Retinal pigment epithelial cell (primary cell): ENCODE results near the gene EPHB1.

Source experiments
- DNase-seq: peaks from one replicate; pipeline ENCODE4 v3.0.0-alpha.2; 2010; ENCODE audit warnings: low read depth
- H3K4me3 ChIP-seq: 2 replicates; pipeline ENCODE4 v1.5.1; 2011; ENCODE audit warnings: mild to moderate bottlenecking, low read length, control low read depth, moderate library complexity
- TF ChIP-seq, protein P1 (sequence below): conservative IDR thresholded peaks from 2 replicates; pipeline ENCODE4 v1.5.1; 2011; ENCODE audit warnings: low read depth, low read length, control low read depth, inconsistent platforms

Gene EPHB1

DNA sequence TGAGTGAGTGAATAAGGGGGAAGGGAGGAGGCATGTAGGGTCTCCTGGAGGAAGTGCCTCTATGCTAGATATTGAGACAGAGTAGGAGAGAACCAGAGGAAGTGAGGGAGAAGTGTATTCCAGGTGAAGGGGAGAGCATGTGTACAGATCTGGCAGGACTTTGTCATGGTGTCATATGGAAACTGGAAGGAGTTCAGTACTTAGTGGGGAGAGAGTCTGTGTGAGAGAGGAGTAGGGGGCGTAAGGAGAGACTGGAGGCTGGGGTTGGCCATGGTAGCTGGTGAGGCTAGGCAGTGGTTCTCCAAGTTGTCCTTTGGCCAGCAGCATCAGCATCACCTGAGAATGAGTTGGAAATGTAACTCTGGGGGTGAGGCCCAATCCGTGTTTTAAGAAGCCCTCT is 29.6 kb upstream of the EPHB1 start:
- TF ChIP-seq, protein P1, sequence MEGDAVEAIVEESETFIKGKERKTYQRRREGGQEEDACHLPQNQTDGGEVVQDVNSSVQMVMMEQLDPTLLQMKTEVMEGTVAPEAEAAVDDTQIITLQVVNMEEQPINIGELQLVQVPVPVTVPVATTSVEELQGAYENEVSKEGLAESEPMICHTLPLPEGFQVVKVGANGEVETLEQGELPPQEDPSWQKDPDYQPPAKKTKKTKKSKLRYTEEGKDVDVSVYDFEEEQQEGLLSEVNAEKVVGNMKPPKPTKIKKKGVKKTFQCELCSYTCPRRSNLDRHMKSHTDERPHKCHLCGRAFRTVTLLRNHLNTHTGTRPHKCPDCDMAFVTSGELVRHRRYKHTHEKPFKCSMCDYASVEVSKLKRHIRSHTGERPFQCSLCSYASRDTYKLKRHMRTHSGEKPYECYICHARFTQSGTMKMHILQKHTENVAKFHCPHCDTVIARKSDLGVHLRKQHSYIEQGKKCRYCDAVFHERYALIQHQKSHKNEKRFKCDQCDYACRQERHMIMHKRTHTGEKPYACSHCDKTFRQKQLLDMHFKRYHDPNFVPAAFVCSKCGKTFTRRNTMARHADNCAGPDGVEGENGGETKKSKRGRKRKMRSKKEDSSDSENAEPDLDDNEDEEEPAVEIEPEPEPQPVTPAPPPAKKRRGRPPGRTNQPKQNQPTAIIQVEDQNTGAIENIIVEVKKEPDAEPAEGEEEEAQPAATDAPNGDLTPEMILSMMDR, result no peak
- H3K4me3 ChIP-seq, result no peak overlapping the region
- DNase-seq, result no peak

DNA sequence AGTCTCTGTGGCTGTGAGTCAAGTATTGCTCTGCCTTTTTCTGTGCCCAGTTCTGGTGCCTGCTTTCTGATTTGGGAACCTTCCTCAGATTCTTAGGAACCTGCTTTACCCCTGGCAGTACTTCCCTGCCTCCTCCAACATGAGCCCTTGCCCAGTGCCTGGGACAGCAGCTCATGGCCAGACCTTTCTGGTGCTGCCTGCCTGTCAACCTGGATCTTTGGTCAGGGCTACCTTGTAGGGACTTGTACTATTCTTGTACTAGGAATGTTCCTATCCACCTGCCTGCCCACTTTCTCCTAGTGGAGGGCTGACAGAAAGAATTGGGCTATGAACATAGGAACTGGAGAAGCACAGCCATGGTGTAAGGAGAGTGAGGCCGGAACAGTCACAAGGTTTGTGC is 28.8 kb upstream of the EPHB1 start:
- no peak overlapping the region for H3K4me3 ChIP-seq
- TF ChIP-seq, protein P1, result no peak
- DNase-seq, result no peak

DNA sequence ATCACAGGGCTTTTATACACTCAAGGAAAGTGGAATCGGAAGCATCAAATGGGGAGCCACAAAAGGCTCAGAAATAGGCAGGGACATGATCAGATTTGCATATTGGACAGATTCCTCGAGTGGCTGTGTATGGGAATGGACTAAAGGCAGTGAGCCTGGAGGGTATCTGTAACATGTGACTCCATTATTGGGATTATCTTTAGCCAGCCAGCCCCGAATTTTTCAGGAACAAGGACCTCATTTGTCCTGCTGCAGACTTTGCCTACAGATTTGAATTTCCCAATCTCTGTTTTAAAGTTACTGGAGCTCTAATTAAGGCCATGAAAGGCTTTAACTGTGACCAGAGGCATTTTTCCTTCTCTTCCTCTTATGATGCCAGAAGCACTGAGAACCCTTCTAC is 26.9 kb upstream of the EPHB1 start:
- no peak overlapping the region for H3K4me3 ChIP-seq
- DNase-seq, result no peak
- TF ChIP-seq, protein P1, result no peak

DNA sequence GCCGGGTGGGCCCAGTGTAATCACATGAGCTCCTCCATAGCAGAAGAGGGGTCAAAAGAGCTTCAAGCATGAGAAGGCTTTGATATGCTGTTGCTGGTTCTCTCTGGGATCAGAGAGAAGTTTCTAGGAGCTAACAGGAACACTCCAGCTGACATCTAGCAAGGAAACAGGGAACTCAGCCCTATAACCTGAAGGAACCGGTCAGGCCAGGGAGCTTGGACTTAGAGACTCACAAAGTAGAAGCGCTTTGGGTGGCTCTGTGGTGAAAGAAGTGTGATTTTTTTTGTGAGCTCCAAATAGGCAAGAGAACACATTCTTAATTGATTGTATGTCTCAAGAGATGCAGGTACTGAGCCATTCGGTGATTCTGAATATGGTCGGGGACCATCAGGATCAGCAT is 26.2 kb upstream of the EPHB1 start:
- no peak for DNase-seq
- H3K4me3 ChIP-seq, result no peak overlapping the region
- TF ChIP-seq, protein P1, result no peak

DNA sequence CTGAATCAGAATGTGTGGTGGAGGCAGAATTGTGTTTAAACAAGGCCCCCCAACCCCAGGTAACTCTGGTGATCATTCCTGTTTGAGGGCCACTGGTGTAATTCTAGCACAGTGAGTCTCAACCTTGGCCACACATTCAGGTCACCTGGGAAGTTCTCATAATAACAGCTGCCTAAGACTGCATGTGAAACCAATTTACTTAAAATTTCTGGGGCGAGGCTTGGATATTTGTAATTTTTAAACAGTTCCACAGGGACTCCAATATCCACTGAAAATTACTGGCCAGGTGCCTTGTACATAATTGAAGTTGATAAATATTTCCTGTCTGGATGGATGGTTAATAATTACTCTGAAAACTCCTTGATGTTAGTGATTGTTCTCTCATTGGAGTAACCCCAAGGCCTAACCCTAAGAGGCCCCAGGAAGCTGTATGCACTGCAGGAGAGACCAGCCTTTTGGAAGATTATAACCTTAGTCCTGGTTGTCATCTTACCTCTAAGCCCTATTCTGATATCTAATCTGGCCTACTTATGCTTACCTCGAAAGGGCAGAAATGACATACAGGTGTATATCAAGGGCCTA is 25.7 kb upstream of the EPHB1 start:
- no peak overlapping the region for H3K4me3 ChIP-seq
- TF ChIP-seq, protein P1, result no peak
- DNase-seq, result no peak

DNA sequence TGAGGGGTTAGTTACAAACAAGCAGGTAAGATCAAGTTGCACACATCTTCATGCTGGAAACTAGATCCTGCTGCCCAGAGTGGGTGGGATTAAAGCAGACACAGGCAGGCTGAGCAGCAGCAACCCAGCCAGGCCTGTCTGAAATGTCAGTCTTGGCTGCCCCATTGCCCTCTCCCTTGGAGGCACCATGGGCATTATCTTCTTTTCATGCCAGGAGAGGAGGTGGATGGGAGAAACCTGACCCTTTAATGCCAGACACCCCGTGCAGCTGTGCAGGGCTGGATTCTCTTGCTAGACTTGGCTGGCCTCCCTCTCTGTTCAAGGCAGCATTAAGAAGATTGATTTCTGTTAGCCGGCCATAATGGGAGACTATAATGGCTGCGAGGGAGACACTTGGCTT is 23.0 kb upstream of the EPHB1 start:
- H3K4me3 ChIP-seq, result no peak overlapping the region
- no peak for DNase-seq
- TF ChIP-seq, protein P1, result no peak

DNA sequence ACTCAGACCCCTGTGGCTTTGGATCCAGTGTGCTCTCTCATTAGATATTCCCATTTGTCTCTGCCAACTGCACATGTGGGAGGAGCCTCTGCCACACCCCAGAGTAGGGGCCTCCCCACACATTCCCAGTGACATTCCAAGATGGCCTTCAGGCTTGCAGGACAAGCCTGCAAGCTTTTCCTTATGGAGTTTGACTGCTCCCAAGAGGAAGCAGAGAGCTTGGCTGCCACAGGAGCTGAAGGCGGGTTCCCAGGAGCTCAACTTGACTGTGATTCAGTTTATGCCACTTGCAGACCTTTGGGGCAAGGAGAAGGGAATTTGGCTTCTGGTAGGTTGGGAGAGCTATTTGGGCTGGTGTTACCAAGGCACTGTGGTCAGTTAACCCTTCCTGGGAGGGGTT is 22.5 kb upstream of the EPHB1 start:
- TF ChIP-seq, protein P1, result no peak
- no peak overlapping the region for H3K4me3 ChIP-seq
- no peak for DNase-seq
